ENCODE data around the gene CD274.
A peak's percentile ranks its signal among the peaks of the same experiment; 100 is the strongest.
"Not testable (repeated sequence)": the region's sequence is repeated elsewhere in the genome, so short reads cannot be mapped to it uniquely, and the experiment has no call there.

Gene CD274

DNA sequence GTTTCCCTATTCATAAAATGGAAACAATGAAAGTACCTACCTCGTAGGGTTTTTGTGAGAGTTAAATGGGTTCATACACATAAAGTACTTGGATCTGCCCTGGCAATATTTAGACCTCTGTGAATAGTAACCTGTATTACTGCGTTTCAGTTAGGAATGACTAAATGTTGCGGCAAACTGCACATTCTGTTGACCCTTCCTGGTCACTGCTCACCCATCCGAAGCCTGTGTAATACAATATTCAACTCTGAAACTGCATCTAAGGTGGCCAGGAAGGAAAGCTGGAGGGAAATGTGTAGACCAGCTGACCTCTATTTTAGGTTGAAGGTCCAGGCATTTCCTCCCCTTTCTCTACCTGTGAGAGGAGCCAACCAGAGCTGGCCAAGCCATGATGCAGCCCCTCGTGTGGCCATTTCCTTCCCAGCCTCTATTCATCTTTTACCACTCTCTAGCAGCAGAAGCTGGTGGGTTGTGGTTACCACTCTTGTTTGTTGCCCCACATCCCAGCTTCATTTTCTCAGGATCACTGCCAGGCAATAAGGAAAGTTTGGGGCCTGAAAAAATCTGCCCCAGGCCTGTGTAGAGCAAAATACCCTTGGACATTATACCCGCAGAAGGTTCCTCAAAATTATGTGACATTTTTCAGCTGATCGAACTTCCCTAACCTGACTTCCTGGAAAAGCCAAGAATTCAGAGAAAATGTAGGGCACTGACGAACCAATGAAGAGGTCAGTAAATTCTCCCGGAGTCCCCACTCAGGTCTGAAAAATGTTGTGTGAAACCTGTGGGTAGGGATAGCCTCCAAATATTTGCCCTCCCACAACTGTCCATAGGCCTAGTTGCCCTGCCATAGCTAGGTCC lies 39.5 kb downstream of the CD274 start:
- TF ChIP-seq, protein P1, sequence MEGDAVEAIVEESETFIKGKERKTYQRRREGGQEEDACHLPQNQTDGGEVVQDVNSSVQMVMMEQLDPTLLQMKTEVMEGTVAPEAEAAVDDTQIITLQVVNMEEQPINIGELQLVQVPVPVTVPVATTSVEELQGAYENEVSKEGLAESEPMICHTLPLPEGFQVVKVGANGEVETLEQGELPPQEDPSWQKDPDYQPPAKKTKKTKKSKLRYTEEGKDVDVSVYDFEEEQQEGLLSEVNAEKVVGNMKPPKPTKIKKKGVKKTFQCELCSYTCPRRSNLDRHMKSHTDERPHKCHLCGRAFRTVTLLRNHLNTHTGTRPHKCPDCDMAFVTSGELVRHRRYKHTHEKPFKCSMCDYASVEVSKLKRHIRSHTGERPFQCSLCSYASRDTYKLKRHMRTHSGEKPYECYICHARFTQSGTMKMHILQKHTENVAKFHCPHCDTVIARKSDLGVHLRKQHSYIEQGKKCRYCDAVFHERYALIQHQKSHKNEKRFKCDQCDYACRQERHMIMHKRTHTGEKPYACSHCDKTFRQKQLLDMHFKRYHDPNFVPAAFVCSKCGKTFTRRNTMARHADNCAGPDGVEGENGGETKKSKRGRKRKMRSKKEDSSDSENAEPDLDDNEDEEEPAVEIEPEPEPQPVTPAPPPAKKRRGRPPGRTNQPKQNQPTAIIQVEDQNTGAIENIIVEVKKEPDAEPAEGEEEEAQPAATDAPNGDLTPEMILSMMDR (conservative IDR thresholded peaks at IDR 0.05; ENCODE audit: low read depth, low read length), result no peak
- no peak overlapping the region for H3K4me3 ChIP-seq (ENCODE audit: low read length)
- DNase-seq (ENCODE audit: low read depth), result no peak

DNA sequence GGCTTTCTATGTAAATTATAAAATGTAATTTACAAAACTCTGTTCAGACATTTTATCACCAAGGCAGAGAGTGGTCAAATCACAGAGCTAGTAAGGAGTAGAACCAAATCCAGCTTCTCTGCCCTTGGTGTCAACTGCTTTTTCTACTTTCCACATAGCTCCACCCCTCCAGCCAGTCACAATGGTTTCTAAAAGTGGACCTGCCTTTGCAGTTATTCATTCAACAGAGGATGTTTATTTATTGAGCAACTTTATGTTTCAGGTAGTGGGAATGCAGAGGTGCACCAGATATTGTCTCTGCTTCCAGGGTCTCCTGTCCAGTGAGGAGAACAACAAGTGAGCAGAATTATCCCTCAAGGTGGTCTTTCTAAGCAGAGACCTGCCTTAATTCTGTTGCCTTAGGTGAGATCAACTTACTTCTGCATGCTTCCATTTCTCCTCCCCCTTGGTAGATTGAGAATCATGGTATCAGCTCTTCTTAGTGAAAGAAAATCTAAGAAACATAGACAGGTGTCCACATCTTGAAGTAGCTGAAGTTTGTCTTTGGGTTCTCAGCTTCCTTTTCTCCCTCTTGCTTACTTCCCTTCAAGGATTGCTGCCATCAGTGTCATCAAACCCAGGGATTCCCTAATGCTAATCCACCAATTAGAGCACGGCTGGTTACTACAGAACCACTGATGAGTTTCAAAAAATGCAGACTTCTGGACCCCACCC lies 42.8 kb downstream of the CD274 start:
- no peak for DNase-seq (ENCODE audit: low read depth)
- no peak overlapping the region for H3K4me3 ChIP-seq (ENCODE audit: low read length)
- TF ChIP-seq, protein P1 (conservative IDR thresholded peaks at IDR 0.05; ENCODE audit: low read depth, low read length), result no peak

DNA sequence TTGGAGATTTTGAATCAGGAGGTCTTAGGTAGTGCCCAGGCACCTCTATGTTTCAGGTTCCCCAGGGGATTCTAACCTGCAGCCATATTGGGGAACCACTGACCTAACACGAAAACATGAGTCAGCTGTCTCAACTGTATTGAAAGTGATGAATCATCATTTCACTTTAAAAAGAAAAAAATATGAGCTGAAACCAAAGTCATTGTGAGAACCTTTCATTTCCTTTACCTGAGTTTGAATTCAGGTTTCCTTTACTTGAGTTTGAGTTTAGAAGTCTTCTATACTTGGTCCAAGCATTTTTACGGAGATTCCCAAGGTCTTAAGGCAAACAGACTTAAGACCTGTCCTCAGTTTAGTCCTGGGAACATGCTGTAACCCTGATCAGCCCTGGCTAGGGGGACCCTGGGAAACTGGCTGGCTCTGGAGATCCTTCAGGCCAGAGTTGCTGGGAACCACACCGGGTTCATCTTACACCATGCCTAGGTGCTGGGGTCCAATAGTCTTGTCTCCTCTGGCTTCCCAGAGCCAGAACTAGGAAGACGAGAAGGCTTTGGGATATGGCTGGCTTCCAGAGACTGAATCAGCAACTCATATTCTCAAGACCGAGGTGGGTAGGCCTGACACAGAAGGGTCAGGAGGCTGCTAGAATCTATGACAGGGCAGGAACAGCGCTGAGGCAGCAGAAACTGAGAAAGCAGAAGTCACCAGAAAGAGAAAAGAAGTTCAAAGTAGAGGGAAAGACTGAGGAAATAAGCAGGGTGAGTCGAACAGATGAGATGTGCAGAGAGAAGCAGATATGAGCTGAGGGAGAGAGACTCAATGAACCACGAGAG lies 43.6 kb downstream of the CD274 start:
- DNase-seq (ENCODE audit: low read depth), result peak; percentile 44
- no peak overlapping the region for H3K4me3 ChIP-seq (ENCODE audit: low read length)
- TF ChIP-seq, protein P1 (conservative IDR thresholded peaks at IDR 0.05; ENCODE audit: low read depth, low read length), result no peak

DNA sequence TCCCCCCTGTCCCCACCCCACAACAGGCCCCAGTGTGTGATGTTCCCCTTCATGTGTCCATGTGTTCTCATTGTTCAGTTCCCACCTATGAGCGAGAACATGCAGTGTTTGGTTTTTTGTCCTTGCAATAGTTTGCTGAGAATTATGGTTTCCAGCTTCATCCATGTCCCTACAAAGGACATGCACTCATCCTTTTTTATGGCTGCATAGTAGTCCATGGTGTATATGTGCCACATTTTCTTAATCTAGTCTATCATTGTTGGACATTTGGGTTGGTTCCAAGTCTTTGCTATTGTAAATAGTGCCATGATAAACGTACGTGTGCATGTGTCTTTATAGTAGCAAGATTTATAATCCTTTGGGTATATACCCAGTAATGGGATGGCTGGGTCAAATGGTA lies 44.4 kb downstream of the CD274 start:
- not testable (repeated sequence) for H3K4me3 ChIP-seq (ENCODE audit: low read length)

DNA sequence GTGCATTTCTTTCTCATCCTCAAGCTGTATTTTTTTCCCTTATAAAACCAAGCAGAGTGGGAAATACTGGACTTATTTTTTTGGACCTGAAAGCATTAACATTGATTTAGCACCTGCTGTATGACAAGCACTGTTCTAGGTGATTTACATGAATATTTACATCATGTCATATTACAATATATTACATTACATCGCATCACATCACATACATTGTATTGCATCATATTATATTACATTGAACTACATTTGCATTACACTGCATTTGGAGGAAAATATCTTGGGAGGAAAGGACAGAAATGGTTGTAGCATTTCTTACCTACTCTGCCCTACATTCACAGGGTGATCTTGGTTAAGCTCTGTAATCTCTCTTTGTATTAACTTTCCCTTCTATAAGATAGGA lies 48.8 kb downstream of the CD274 start:
- H3K4me3 ChIP-seq (ENCODE audit: low read length), result no peak overlapping the region
- TF ChIP-seq, protein P1 (conservative IDR thresholded peaks at IDR 0.05; ENCODE audit: low read depth, low read length), result no peak

More for the DNA sequence above, 44.4 kb downstream of the CD274 start:
- DNase-seq (ENCODE audit: low read depth), result not testable (repeated sequence)

DNA sequence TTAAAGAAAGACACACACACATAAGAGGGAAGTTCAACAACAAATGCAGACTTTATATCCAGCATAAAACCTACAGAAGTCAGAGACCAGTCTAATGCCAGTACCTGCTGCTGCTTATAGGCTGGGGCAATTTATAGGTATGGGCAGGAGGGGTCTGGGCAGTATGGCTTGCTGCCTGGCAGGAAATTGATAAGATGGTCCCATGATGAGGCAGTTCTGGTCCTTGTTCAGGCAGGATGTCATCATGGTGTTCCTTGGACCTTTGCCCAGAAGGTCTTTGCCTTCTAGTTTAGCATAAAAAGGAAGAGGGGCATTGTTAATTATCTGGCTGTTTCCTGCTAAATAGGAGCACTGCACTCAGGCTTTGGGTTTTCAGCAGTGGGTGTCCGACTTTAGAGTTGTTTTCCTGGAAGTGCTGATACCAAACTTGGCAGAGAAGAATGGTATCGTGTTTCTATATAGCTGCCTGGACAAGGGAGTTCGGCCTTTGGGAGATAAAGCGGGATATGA lies 49.6 kb downstream of the CD274 start:
- H3K4me3 ChIP-seq (ENCODE audit: low read length), result no peak overlapping the region
- no peak for DNase-seq (ENCODE audit: low read depth)
- TF ChIP-seq, protein P1 (conservative IDR thresholded peaks at IDR 0.05; ENCODE audit: low read depth, low read length), result no peak

More for the DNA sequence above, 48.8 kb downstream of the CD274 start:
- DNase-seq (ENCODE audit: low read depth), result no peak

All from retinal pigment epithelial cell (primary cell).